HepG2 (cell line): Measurements from ENCODE around the gene FETUB. TPM values are rescaled to one million over a fixed set of nuclear protein-coding genes. Genes with fewer than 3 reads are reported as not detected.

ENCODE experiments used
- EP300 ChIP-seq, 3 experiments: sonication (generic) in 1 of 3; formaldehyde crosslinking in 1 of 3; IDR thresholded peaks; 2 replicates each; pipeline versions ENCODE4 v1.5.1 to v1.6.1; 2011 to 2020; ENCODE audit warnings: low read depth in 2 of 3, low read length in 2 of 3, borderline replicate concordance in 1 of 3, improper control_type of control experiment in 1 of 3, mild to moderate bottlenecking in 1 of 3, missing genetic modification reagents in 1 of 3, moderate library complexity in 1 of 3
- HDAC6 ChIP-seq: fragments of 200-600 bp; sonication (generic); IDR thresholded peaks from 2 replicates; pipeline ENCODE4 v1.7.0; 2017; ENCODE audit warnings: mild to moderate bottlenecking, antibody characterized with exemption, low read length, low read depth
- HNRNPLL ChIP-seq: fragments of 200-400 bp; formaldehyde crosslinking; IDR thresholded peaks from 2 replicates; pipeline ENCODE4 v1.6.1; 2017; ENCODE audit warnings: mild to moderate bottlenecking, low read depth, low read length; ENCODE audit not compliant: poor library complexity, severe bottlenecking
- MAX ChIP-seq: IDR thresholded peaks from 2 replicates; pipeline ENCODE4 v1.6.1; 2012; ENCODE audit warnings: inconsistent platforms
- NCOA1 ChIP-seq: sonication (generic); formaldehyde crosslinking; IDR thresholded peaks from 2 replicates; pipeline ENCODE4 v1.9.0; 2021; ENCODE audit warnings: missing genetic modification reagents
- ZBTB44 ChIP-seq: sonication (generic); formaldehyde crosslinking; IDR thresholded peaks from 2 replicates; pipeline ENCODE4 v1.4.0; 2020; ENCODE audit warnings: missing genetic modification reagents
- ZC3H13 ChIP-seq: sonication (generic); formaldehyde crosslinking; IDR thresholded peaks from 2 replicates; pipeline ENCODE4 v1.8.1; 2023; ENCODE audit warnings: mild to moderate bottlenecking, missing genetic modification reagents, moderate library complexity
- polyA plus RNA-seq, 8 experiments: library from polyadenylated mRNA; depleted of rRNA in 3 of 8; stranded (reverse) in 7 of 8; unstranded in 1 of 8; fragments of >200 nt; fragmentation: Illumina TruSeq in 4 of 8; extraction: Trizol in 4 of 8; gene quantifications; 2 replicates each; pipeline versions ENCODE4 v1.2.1 to v1.2.3, GENCODE V29; 2011 to 2016; ENCODE audit warnings: low read depth in 4 of 8, missing spikeins in 1 of 8, mixed read lengths in 1 of 8; ENCODE audit not compliant: insufficient read depth in 1 of 8
- total RNA-seq, 5 experiments: library from RNA; depleted of rRNA; stranded (reverse); fragments of >200 nt; fragmentation: Illumina TruSeq; extraction: Trizol; gene quantifications; 2 replicates each; pipeline ENCODE4 v1.2.3, GENCODE V29; 2016; ENCODE audit warnings: low read depth in 1 of 5
- TF ChIP-seq, protein P1 (sequence below): sonication (generic); formaldehyde crosslinking; IDR thresholded peaks from 2 replicates; pipeline ENCODE4 v1.4.0; 2020; ENCODE audit warnings: low read depth, missing genetic modification reagents
- TF ChIP-seq, protein P2 (sequence below): sonication (generic); formaldehyde crosslinking; IDR thresholded peaks from 2 replicates; pipeline ENCODE4 v1.4.0; 2020; ENCODE audit warnings: missing genetic modification reagents, mild to moderate bottlenecking, borderline replicate concordance
- TF ChIP-seq, protein P3 (sequence below): IDR thresholded peaks from 2 replicates; pipeline ENCODE4 v1.6.1; 2016
- TF ChIP-seq, protein P4 (sequence below): sonication (generic); formaldehyde crosslinking; IDR thresholded peaks from 2 replicates; pipeline ENCODE4 v1.4.0; 2020; ENCODE audit warnings: mild to moderate bottlenecking, missing genetic modification reagents

Gene FETUB
- total and polyA plus RNA-seq, 2 of the 13 experiments (the other 11 are each of a cell fraction or from before 2014, with no cell fraction given) = 2.1 to 4.4 TPM

- TF ChIP-seq MAX (peak; percentile 61; the same call in 1 of the 2 replicates), HNRNPLL (no peak), ZC3H13 (CRISPR knock-in tag) (no peak), ZBTB44 (CRISPR knock-in tag) (no peak), HDAC6 (no peak), NCOA1 (CRISPR knock-in tag) (no peak), EP300 (IDR thresholded peaks at IDR 0.05; ENCODE audit: low read depth in 2 of 2, low read length in 2 of 2) (no peak), EP300 (CRISPR knock-in tag; IDR thresholded peaks at IDR 0.05; ENCODE audit: borderline replicate concordance) (no peak)
- TF ChIP-seq, protein P1, sequence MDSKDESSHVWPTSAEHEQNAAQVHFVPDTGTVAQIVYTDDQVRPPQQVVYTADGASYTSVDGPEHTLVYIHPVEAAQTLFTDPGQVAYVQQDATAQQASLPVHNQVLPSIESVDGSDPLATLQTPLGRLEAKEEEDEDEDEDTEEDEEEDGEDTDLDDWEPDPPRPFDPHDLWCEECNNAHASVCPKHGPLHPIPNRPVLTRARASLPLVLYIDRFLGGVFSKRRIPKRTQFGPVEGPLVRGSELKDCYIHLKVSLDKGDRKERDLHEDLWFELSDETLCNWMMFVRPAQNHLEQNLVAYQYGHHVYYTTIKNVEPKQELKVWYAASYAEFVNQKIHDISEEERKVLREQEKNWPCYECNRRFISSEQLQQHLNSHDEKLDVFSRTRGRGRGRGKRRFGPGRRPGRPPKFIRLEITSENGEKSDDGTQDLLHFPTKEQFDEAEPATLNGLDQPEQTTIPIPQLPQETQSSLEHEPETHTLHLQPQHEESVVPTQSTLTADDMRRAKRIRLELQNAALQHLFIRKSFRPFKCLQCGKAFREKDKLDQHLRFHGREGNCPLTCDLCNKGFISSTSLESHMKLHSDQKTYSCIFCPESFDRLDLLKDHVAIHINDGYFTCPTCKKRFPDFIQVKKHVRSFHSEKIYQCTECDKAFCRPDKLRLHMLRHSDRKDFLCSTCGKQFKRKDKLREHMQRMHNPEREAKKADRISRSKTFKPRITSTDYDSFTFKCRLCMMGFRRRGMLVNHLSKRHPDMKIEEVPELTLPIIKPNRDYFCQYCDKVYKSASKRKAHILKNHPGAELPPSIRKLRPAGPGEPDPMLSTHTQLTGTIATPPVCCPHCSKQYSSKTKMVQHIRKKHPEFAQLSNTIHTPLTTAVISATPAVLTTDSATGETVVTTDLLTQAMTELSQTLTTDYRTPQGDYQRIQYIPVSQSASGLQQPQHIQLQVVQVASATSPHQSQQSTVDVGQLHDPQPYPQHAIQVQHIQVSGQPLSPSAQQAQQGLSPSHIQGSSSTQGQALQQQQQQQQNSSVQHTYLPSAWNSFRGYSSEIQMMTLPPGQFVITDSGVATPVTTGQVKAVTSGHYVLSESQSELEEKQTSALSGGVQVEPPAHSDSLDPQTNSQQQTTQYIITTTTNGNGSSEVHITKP (CRISPR knock-in tag) = no peak
- TF ChIP-seq, protein P2, sequence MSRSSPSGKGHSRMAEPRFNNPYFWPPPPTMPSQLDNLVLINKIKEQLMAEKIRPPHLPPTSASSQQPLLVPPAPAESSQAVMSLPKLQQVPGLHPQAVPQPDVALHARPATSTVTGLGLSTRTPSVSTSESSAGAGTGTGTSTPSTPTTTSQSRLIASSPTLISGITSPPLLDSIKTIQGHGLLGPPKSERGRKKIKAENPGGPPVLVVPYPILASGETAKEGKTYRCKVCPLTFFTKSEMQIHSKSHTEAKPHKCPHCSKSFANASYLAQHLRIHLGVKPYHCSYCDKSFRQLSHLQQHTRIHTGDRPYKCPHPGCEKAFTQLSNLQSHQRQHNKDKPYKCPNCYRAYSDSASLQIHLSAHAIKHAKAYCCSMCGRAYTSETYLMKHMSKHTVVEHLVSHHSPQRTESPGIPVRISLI (CRISPR knock-in tag) = no peak
- TF ChIP-seq, protein P3, sequence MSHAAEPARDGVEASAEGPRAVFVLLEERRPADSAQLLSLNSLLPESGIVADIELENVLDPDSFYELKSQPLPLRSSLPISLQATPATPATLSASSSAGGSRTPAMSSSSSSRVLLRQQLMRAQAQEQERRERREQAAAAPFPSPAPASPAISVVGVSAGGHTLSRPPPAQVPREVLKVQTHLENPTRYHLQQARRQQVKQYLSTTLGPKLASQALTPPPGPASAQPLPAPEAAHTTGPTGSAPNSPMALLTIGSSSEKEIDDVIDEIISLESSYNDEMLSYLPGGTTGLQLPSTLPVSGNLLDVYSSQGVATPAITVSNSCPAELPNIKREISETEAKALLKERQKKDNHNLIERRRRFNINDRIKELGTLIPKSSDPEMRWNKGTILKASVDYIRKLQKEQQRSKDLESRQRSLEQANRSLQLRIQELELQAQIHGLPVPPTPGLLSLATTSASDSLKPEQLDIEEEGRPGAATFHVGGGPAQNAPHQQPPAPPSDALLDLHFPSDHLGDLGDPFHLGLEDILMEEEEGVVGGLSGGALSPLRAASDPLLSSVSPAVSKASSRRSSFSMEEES (CRISPR knock-in tag) = no peak
- TF ChIP-seq, protein P4, sequence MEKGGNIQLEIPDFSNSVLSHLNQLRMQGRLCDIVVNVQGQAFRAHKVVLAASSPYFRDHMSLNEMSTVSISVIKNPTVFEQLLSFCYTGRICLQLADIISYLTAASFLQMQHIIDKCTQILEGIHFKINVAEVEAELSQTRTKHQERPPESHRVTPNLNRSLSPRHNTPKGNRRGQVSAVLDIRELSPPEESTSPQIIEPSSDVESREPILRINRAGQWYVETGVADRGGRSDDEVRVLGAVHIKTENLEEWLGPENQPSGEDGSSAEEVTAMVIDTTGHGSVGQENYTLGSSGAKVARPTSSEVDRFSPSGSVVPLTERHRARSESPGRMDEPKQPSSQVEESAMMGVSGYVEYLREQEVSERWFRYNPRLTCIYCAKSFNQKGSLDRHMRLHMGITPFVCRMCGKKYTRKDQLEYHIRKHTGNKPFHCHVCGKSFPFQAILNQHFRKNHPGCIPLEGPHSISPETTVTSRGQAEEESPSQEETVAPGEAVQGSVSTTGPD (CRISPR knock-in tag) = peak; percentile 71; the same call in 1 of the 2 replicates
Measured at GRCh38 chr3:186594591-186595113, 45.5 kb upstream of the FETUB start (continued).
